Measurements from ENCODE around the gene LRP11. TPM values are rescaled to one million over a fixed set of nuclear protein-coding genes. Genes with fewer than 3 reads are reported as not detected.

Gene LRP11
- polyA plus RNA-seq, 1 experiment: 26.3 TPM

DNA sequence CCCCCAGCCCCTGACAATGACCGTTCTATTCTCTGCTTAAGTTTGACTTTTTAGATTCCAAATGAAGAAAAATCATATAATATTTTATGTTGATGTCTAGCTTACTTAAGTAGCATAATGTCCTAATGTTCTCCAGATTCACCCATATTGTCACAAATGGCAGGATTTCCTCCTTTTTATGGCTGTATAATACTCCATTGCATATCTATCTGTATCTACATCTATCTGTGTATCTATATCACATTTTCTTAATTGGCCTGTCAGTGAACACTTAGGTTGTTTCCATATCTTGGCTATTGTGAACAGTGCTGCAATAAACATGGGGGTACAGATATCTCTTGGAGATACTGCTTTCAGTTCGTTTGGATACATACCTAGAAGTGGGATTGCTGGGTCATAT, 7.0 kb upstream of the LRP11 start:
- CTCF ChIA-PET: interaction anchor here (0.7 kb wide), 1 partner anchor 40 kb away, joined by 3 read pairs; no protein-coding TSS in a partner anchor
- TF ChIP-seq, protein P1, sequence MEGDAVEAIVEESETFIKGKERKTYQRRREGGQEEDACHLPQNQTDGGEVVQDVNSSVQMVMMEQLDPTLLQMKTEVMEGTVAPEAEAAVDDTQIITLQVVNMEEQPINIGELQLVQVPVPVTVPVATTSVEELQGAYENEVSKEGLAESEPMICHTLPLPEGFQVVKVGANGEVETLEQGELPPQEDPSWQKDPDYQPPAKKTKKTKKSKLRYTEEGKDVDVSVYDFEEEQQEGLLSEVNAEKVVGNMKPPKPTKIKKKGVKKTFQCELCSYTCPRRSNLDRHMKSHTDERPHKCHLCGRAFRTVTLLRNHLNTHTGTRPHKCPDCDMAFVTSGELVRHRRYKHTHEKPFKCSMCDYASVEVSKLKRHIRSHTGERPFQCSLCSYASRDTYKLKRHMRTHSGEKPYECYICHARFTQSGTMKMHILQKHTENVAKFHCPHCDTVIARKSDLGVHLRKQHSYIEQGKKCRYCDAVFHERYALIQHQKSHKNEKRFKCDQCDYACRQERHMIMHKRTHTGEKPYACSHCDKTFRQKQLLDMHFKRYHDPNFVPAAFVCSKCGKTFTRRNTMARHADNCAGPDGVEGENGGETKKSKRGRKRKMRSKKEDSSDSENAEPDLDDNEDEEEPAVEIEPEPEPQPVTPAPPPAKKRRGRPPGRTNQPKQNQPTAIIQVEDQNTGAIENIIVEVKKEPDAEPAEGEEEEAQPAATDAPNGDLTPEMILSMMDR (IDR thresholded peaks at IDR 0.05; ENCODE audit: insufficient read depth, low read depth, low read length): no peak
- DNase-seq (ENCODE audit: low read depth): no peak

DNA sequence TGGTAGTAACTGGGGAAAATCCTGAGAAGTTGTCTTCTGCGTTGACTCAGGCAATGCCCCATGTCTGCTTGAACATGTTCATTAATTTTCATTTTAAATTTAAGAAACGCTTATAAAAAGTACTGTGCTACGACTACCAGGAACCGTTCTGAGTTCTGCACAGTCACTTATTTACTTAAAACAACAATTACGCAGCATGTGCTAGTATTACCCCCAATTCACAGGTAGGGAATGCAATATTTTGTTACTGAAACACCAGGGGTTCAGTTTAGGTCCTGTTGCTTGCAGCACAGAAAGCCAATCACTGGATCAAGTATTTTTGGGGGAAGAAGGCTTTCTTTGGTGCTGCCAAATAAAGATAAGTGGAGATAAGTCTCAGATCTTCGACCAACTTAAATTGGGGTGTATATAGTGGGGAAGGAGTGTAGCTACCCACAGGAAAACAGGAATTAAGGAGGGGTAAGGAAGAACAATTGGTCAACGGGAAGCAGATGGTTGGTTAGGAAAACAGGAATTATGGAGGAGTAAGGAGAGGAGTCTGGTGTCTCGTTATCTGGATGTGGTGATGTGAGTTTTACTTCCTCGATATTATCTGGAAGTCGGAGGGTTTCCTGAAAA, 5.2 kb upstream of the LRP11 start:
- CTCF ChIA-PET: interaction anchor here (0.9 to 2.4 kb wide), 4 partner anchors 22 to 35 kb away, joined by 4 to 11 read pairs (median 4); no protein-coding TSS in a partner anchor
- TF ChIP-seq, protein P1 (IDR thresholded peaks at IDR 0.05; ENCODE audit: insufficient read depth, low read depth, low read length): no peak
- no peaks in the 10 kb centered on the region for H3K36me3 ChIP-seq (ENCODE audit: control insufficient read depth, insufficient read depth, low read length)
- POLR2A ChIA-PET: no interaction called here
- no peaks in the 10 kb centered on the region for H3K27me3 ChIP-seq (ENCODE audit: control insufficient read depth, insufficient read depth, low read length)
- DNase-seq (ENCODE audit: low read depth): no peak
- H3K4me3 ChIP-seq (ENCODE audit: low read depth, low read length): no peak overlapping the region

More for the DNA sequence above, 7.0 kb upstream of the LRP11 start:
- H3K27me3 ChIP-seq (ENCODE audit: control insufficient read depth, insufficient read depth, low read length): no peaks in the 10 kb centered on the region
- H3K4me3 ChIP-seq (ENCODE audit: low read depth, low read length): no peak overlapping the region
- POLR2A ChIA-PET: no interaction called here
- H3K36me3 ChIP-seq (ENCODE audit: control insufficient read depth, insufficient read depth, low read length): no peaks in the 10 kb centered on the region

DNA sequence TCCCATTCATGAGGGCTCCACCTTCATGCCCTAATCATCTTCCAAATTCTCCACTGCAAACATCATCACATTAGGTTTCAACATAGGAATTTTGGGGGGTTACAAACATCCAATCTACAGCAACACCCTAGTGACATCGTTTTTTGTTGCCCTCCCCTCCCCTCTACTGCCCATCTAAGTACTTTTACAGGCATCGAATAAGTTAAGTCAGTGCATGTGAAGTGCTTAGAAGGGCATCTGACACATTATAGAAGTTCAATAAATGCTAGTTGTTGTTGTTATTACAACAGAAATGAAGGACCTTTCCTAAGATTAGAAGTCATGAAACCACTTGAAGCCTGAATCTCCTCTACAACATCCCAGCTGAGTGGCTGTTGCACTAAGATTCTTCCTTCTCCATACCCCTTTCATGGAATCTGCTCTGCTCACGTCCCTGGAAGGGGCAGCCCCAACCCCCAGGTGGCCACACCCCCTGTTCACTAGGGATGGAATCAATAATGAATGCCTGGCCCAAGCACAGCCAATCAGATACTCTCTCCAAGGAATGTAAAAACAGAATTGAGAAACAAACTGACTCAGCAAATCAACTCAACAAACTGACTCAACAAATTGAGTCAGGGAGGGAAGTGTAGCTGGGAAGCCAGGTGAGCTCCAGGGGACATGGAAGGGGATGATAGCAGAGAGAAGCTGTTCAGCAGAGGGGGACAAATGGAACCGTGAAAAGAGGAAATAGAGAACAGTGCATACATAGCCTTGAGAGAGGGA, 3.9 kb upstream of the LRP11 start:
- POLR2A ChIA-PET: no interaction called here
- CTCF ChIA-PET: interaction anchor here (0.6 to 2.4 kb wide), 4 partner anchors 21 to 34 kb away, joined by 4 to 11 read pairs (median 4); no protein-coding TSS in a partner anchor
- H3K36me3 ChIP-seq (ENCODE audit: control insufficient read depth, insufficient read depth, low read length): no peaks in the 10 kb centered on the region

DNA sequence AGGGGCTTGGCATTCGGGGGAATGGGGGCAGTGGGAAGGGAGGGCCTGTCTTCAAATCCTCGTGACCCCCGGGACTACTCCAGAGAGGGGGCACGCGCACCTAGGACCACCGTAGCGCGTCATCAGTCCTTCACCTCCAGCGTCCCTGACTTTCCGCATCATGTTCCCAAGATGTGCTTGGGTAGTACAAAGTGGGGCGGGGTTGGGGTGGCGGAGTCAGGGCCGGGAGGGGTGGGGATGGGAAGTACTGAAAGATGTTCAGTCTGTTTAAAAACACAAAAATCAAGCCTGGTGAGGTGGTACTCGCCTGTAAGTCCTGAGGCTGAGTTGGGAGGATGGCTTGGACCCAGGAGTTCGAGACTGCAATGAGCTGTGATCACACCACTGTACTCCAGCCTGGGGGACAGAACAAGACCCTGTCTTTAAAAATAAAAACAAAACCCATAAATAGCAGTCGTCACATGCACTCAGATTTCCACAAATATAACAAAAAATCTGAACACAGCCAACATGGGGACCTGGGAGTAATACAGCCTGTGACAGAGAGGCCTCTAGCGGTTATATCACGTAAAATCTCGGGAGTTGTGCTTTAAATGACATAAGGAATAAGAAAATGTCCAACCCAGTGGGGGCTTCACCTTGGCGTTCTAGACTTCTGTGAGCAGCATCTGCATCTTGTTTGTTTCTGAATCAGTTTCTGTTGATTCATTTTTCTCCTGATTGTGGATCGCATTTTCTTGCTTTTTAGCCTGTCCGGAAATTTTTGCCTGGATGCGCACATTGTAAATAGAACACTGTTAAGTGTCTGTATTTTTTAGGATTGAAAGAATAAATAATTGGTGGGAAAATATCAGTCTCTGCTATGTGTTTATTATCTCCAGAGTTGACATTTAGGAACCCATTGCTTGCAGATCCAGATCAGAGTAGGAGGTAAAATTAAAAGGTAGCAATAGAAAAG, 698 bp upstream of the LRP11 start:
- Histone ChIP-seq H3K27me3 (ENCODE audit: control insufficient read depth, insufficient read depth, low read length) (no peaks in the 10 kb centered on the region), H3K36me3 (ENCODE audit: control insufficient read depth, insufficient read depth, low read length) (no peaks in the 10 kb centered on the region), H3K4me3 (ENCODE audit: low read depth, low read length) (peak overlapping the region; percentile 31)
- POLR2A ChIA-PET: no interaction called here
- TF ChIP-seq, protein P1 (IDR thresholded peaks at IDR 0.05; ENCODE audit: insufficient read depth, low read depth, low read length): peak; percentile 75
- DNase-seq (ENCODE audit: low read depth): no peak
- CTCF ChIA-PET: interaction anchor here (0.7 to 3.8 kb wide), 16 partner anchors 11 to 475 kb away, joined by 3 to 27 read pairs (median 4); no protein-coding TSS in a partner anchor

More for the DNA sequence above, 3.9 kb upstream of the LRP11 start:
- H3K27me3 ChIP-seq (ENCODE audit: control insufficient read depth, insufficient read depth, low read length): no peaks in the 10 kb centered on the region
- TF ChIP-seq, protein P1 (IDR thresholded peaks at IDR 0.05; ENCODE audit: insufficient read depth, low read depth, low read length): no peak
- H3K4me3 ChIP-seq (ENCODE audit: low read depth, low read length): no peak overlapping the region
- no peak for DNase-seq (ENCODE audit: low read depth)
